ENCODE data around the gene UNC80.

DNA sequence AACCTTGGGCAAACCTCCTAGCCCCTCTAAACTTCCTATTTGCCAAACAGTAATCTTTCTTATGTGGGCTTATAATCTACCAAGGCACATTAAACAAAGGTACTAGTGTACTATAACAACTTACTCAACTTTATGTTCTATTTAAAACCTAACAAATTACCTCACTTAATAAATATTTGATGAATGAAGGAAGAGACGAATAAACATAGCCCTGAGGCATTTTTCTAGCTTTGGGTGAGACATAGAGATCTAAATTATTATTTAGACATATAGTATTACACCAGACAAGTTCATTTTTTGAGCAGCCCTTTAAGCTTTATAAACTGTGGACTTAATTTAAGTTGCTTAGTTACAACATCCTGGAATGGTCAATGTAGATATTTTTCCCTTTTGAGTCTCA lies 104.6 kb downstream of the UNC80 start:
- TF ChIP-seq TARDBP (IDR thresholded peaks at IDR 0.05) = no peak
- no peak for TF ChIP-seq FOXK2 (IDR thresholded peaks at IDR 0.05)
- no peak for TF ChIP-seq LEF1 (IDR thresholded peaks at IDR 0.05; ENCODE audit: borderline replicate concordance)
- TF ChIP-seq SUZ12 (IDR thresholded peaks at IDR 0.05) = no peak
- no peak for TF ChIP-seq FOXM1 (IDR thresholded peaks at IDR 0.05; ENCODE audit: borderline replicate concordance)
- TF ChIP-seq SP1 (IDR thresholded peaks at IDR 0.05) = no peak
- no peak for TF ChIP-seq HDGF (IDR thresholded peaks at IDR 0.05; ENCODE audit: borderline replicate concordance)
- no peak for TF ChIP-seq BHLHE40 (IDR thresholded peaks at IDR 0.05; ENCODE audit: borderline replicate concordance)
- TF ChIP-seq NFRKB (IDR thresholded peaks at IDR 0.05) = no peak
- TF ChIP-seq ZNF384 (IDR thresholded peaks at IDR 0.05) = no peak
- no peak for TF ChIP-seq ELF4 (IDR thresholded peaks at IDR 0.05)
- no peak for TF ChIP-seq ARNT (IDR thresholded peaks at IDR 0.05)

Data from HEK293T (cell line).